Right lobe of liver (tissue), 4 donors: ENCODE results near the gene CACNA1D.

Experiments used
- POLR2A ChIP-seq: fragments of 450-650 bp; IDR thresholded peaks from one replicate; pipeline ENCODE4 v1.6.1; 2017; ENCODE audit warnings: antibody characterized with exemption, mild to moderate bottlenecking
- TF ChIP-seq, protein P1 (sequence below), 4 donors: fragments of 200-600 bp in 3 of 4; fragments of 450-650 bp in 1 of 4; IDR thresholded peaks; one replicate each; pipeline versions ENCODE4 v1.5.1 to v1.8.0; 2016 to 2022; ENCODE audit warnings: antibody characterized with exemption in 4 of 4, mild to moderate bottlenecking in 2 of 4
- donor health status: DM: no; HTN: no; CAD: no.
- donor health status: DM: no; HTN: no; CAD: no.
- donor health status: DM: no; HTN: yes; CAD: no.

DNA sequence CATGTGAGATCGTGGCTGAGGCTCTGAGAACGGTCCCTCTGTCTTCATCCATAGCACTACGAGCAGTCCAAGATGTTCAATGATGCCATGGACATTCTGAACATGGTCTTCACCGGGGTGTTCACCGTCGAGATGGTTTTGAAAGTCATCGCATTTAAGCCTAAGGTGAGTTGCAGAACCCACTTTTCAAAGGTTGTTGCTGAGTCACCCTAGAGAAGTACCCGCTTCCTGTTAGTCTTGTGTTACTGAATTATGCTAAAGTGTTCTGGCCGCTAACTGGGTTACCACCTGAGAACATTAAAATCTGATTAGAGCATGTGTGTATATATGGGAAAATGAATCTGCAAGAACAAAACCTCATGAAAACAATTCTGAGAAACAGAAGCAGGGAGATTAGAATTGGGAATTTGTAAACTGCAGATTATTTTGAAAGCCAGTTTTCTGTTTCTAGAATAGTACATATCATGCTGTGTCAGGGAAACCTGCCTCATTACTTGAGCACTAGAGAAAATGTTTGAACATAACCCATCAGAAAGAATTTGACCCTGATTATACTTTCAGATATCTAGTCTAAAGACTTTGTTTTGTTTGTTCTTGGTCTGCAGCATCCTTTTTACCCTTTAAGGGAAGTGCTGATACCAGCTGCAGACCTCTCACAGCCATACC is 259.2 kb downstream of the CACNA1D start:
- TF ChIP-seq, protein P1, sequence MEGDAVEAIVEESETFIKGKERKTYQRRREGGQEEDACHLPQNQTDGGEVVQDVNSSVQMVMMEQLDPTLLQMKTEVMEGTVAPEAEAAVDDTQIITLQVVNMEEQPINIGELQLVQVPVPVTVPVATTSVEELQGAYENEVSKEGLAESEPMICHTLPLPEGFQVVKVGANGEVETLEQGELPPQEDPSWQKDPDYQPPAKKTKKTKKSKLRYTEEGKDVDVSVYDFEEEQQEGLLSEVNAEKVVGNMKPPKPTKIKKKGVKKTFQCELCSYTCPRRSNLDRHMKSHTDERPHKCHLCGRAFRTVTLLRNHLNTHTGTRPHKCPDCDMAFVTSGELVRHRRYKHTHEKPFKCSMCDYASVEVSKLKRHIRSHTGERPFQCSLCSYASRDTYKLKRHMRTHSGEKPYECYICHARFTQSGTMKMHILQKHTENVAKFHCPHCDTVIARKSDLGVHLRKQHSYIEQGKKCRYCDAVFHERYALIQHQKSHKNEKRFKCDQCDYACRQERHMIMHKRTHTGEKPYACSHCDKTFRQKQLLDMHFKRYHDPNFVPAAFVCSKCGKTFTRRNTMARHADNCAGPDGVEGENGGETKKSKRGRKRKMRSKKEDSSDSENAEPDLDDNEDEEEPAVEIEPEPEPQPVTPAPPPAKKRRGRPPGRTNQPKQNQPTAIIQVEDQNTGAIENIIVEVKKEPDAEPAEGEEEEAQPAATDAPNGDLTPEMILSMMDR (IDR thresholded peaks at IDR 0.05), result no peak
- TF ChIP-seq POLR2A, result no peak
